UCSD-AML1 (cell line): ENCODE results near the gene CA9.

Source experiments
- DNase-seq: peaks from one replicate; lab custom pipeline; 2025; ENCODE audit not compliant: unreplicated experiment; lab: John Stamatoyannopoulos, UW

The CA9 gene

DNA sequence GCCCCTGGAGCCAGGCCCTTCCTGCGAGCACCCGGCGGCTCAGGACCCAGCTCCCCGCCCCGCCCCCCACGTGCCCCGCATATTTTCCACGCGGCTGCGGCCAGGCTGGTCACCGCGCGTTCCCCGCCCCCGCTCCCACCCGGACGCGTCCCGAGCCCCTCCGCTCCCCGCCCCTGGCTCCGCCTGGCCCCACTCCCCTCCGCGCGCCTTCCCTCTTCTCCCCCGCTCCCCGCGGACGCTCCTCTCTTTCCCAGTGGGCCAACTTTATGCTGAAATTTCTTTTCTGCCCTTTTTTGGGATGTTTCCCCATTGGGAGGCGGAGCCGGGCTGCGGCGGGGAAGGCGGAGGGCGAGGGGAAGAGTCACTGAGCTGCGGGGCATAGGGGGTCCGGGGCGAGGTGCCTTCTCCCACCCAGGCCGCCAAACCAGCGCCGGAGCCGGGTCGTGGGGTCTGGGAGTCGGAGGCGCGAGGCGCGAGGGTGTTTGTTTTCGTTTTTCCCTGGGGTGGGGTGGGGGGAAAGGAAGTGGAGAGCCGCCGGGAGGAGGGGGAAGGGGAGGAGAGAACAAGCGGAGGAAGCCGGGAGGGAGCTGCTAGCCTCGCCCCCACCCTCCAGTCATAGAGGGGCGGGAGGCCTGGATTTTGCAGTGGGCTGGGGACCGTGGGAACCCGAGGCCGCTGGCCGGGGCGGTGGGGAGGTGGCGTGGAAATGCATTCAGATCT is 17.0 kb downstream of the CA9 start:
- peak; percentile 64 for DNase-seq

DNA sequence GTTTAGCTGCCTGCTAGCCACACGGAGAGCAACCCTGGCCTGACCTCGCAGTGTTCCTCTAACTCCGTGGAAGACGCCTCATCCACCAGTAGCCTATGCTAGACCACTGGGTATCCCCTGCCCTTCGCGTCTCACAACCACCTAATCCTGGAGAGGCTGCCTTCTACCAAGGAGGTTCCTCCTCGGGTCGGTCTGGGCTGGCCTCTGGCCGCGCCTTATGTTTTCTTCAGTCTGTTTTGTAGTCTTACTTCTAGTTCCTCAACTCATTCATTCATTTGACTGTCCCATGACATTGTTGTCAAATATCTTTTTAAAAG is 17.6 kb downstream of the CA9 start:
- no peak for DNase-seq

DNA sequence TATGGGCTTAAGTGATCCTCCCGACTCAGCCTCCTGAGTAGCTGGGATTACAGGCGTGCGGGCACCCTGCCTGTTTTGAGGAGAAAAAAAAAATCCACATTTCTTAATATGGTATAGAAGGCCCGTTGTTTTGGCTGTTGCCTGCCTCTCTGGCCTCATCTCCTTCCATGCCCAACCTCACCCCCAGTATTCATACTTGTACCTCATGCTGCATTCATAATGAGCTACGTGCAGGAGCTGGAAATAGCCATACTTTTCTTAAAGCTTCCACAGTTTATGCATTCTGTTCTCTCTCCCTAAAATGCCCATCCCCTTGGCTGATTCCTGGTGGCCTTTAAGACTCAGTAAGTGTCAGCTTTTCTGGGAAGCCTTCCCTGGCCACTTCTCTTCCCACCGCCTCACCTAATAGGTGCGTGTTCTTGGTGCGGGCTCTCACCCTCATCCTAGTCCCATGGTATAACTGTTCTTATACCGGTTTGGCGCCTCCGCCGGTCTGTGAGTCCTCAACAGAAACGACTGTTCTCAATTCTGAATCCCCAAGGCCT is 18.1 kb downstream of the CA9 start:
- no peak for DNase-seq

DNA sequence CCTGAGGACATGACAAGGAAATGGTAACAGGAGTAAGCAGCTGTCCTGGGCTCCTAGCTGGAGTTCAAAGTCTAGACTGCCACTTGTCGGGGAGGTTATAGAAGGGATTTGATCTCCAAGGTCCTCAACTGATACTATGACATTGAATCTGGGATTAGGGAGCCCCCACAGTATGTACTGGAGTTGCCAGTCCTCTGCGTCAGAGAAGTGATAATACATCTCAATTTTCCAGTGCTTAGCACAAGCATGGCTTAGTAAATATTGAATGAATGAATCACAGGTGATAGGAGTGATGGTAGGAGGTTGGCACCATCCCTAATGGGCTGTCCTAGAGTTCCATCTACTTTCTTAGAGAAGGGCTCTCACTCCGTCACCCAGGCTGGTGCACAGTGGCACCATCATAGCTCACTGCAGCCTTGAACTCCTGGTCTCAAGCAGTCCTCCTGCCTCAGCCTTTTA is 22.2 kb downstream of the CA9 start:
- DNase-seq, result no peak

DNA sequence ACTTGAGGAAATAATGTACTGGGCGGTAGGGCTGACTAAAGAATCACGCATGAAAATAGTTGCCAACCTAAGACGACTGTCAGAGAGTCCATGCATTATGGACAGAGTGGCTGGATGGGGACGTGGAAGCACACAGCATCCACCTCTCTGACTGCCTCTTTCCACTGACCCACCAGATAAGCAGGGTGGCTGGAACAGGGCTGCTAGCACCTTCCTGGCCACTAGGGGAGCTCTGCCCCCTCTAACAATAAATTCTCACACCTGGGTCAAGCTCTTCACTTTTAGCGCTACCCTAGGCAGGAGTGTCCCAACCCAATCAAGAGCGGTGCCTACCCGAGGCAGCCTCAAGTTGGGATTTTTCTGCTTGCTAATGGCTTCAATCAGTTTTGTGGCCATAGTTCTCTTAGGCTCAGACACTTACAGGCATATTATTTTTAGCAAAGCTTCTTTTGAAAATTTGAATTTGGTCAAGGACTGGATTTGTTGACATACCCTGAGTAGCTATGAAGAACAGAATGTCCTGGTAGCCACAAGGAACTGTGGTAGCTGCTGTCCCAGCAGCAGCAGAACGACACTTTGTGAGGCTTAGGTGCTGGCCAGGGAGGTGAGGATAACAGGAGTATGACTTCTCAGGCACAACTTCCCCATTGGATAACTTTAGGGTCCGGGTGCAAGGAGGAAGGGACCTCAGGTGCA is 22.9 kb downstream of the CA9 start:
- DNase-seq, result peak; percentile 52

DNA sequence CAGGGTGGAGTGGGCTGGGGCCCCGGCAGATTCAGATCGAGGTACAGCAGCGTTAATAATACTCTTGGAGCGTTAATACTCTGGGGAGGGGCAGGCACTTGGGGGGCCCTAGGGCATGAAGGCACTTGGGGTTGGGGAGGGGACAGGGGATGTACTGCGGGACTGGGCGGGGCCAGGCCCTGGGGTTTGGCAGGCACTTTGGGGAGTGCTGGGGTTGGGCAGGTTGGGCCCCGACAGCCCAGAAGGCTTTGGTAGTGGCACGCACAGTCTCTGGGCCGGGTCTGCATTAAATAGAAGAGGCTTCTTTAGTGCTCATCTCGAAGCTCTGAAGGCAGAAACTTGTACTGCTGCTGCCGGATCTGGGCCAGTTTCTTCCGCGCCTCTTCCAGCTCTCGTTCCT is 23.8 kb downstream of the CA9 start:
- no peak for DNase-seq

DNA sequence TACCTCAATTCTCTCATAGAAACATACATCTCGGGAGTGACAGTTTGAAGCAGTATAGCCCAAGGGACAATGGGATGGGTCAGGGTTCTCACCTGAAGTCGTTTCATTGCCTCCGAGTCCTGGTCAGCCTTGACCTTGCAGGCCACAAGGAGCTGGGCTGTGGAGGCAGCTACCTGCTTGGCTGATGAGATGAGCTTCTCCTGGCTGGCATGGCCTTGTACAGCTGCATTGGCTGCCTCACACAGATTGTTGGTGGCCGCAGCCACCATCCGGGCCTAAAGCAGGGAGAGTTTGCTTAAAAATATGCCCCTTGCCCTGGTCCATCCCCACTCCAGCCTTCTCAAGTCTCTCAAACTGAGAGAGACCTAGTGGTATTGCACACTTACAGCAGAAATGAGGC is 24.5 kb downstream of the CA9 start:
- DNase-seq, result no peak

DNA sequence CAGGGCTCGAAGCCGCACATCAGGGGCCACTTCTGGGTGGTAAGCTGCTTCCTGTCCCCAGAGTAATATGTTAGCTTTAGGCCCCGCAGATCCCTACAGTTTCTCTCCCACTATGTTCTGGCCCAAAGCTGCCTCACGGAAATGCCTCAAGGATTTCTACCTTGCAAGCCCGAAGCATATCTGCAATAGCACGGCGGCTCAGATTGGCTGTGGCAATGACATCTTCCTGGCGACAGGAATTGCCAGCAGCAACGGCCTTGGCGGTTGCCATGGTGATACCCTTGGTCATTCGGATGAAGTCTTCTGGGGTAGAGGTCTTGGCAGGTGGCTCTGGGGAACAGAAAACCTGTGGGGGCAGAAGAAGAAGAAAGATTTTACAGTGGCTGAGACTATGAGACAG is 26.3 kb downstream of the CA9 start:
- no peak for DNase-seq

DNA sequence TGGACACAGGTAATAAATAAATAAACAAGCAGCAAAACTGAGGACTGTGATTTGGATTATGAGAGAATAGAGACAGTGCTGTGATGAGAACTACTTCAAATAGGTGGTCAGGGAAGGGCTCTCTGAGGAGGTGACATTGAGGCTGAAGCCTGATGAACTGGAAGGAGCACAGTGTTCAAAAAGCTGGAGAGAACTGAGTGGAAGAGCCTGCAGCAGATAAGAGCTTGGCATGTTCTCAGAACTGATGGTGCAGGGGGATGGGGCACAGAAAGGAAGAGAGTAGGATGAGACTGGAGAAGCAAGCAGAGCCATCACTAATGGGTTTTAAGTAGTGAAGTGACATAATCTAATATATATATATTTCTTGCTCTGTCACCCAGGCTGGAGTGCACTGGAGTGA is 27.2 kb downstream of the CA9 start:
- DNase-seq, result no peak

DNA sequence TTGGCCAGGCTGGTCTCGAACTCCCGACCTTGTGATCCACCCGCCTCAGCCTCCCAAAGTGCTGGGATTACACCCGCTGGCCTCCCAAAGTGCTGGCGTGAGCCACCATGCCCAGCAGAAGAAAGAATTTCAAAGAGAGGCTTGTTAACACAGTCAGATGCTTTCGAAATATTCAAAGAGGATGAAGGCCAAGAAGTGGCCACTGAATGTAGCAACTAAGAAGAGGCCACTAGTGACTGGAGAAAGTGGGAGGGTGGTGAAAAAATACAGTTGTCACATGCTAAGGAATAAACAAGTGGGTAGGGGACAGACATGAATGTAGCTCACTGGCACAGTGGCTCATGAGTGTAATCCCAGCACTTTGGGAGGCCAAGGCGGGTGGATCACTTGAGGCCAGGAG is 29.0 kb downstream of the CA9 start:
- DNase-seq, result no peak

DNA sequence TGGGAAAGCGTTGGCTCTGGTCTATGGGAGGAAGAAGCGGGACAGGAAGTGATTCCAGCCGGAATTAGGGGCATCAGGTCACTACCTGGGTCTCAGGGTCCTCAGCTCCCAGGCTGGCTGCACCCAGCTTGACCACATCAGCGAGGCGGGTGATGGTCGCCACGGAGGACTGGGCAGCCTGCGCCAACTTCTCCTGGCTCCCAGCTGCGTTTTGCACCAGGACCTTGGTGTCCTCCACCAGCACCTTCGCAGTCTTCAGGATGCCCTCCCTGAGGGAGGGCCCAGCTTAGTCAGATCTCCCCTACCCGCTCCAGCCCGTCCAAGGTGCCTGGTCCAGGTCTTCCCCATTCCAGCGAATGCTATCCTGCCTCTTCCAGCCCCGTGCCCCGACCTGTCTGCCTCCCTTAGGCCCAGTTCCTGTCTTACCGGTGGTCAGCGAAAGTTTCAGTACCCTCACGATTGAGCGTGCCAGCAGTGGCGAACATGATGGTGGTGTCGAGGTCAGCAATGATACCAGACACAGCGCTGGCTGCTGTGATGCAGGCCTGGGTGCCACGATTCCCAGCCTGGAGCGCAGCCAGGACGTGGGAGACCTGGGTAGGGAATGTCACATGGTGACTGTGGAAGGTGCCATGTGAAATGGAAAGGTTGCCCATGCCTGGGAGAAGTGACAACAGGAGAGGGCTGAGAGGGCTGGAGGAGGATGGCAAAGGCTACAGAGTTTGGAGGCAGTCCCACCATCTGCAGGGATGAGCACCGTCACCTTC is 30.4 kb downstream of the CA9 start:
- DNase-seq, result no peak

DNA sequence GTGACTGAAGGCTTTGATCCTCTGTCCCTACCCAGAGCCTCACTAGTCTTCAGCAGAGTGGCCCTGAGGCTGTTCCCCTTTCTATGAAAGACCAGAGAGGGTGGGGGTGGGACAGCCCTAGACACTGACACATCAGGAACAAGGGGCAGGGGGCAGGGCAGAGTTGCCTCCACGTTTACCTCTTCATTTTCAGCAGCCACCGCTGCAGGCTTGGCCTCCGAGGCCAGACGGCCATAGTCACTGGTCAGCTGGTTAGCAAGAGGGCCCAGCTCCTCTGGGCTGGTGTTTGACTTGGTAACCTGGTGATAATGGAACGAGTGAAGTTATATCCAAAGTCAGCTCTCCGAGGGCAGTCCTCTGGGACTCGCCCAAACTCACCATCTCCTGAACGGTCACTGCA is 31.6 kb downstream of the CA9 start:
- DNase-seq, result no peak

DNA sequence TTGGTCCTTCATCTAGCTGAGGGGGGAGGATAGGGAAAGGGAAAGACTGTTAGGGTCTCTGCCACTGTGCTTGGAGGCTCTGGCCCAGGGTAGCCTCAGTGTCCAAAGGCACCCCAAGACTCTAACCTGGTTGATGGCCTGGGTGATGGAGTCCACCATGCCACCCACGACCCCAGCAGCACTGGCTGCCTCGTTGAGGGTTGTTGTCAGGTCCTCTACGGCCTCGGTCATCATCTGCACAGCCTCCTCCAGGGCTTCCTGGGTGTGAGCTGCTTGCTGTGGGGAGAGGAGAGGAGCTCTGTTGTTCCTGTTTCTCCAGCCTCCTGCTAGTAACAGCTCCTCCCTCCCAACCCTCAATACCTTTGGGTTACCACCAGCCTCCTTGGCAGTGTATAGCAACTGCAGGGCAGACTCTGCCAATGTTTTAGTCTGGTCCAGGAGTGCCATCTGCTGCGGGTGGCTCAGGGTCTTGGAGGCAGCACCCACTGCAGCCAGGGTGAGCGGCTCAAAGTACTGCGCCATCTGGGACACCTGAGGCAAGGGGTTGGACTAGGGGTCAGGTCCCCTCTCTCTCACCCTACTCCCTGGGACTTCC is 32.2 kb downstream of the CA9 start:
- DNase-seq, result no peak

DNA sequence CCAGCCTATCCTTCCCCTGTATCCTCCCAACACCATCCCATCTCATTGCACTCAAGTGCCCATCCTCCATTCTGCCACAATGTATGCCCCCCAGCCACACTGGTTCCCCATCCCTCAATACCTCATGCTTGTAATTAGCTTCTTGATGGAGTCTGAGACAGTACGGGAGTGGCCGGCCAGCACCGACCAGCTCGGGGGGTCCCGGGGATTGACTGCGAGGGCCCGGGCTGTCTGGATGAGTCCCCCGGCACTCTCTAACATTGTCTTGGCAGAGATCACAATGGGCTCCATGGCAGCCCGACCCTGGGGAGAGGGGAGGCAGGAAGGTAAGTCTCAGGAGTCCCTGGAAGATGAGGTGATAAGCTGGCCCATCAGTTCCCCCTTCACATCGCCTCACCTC is 33.2 kb downstream of the CA9 start:
- no peak for DNase-seq

DNA sequence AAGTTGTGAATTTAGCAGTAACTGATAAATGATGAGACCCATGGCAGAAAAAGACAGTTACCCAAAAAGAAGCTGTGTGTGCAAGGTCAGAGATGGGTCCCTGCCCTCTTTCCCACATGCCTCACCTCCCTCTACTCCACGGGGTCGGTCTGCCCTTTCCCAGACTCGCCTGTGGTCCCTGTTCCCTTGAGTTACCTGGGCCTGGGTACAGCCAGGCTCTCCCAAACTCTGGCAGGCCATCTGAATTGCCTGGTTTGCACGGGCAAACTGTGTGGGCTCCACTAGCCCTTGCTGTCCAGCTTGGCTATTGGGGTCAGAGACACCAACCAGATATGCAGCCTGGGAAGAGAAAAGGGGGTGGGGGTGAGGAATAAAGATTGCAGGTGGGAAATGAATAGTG is 34.4 kb downstream of the CA9 start:
- DNase-seq, result no peak

DNA sequence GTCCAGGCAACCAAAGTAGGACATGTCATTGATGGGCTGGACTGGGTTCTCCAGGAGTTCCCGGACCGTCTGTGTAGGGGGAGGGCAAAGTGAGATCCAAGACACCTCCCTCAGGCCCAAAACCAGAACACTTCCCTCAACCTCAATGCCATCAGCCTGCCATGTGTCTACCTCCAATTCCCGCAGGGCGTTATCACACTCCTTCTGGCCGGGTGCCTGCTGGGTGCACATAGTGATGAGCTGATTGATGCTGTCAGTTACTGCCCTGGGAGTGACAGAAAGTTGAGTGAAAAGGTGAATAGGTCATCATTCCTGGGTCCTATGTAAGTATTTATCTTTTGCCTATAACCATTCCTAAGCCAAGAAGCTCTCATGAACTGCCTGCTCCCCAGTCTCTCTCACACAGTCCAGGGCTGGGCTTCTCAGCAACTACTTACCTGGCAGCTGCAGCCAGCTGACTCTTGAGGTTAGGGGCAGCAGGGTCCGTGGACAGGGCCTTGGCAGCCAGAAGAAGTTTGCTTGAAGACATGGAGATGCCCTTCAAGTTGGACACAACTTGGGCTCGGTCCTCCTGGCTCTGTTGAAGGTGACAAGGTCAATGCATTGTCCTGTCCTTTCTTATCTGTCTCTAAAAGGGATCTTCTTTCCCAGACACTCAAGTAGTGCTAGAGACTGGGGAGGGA is 37.2 kb downstream of the CA9 start:
- DNase-seq, result no peak

DNA sequence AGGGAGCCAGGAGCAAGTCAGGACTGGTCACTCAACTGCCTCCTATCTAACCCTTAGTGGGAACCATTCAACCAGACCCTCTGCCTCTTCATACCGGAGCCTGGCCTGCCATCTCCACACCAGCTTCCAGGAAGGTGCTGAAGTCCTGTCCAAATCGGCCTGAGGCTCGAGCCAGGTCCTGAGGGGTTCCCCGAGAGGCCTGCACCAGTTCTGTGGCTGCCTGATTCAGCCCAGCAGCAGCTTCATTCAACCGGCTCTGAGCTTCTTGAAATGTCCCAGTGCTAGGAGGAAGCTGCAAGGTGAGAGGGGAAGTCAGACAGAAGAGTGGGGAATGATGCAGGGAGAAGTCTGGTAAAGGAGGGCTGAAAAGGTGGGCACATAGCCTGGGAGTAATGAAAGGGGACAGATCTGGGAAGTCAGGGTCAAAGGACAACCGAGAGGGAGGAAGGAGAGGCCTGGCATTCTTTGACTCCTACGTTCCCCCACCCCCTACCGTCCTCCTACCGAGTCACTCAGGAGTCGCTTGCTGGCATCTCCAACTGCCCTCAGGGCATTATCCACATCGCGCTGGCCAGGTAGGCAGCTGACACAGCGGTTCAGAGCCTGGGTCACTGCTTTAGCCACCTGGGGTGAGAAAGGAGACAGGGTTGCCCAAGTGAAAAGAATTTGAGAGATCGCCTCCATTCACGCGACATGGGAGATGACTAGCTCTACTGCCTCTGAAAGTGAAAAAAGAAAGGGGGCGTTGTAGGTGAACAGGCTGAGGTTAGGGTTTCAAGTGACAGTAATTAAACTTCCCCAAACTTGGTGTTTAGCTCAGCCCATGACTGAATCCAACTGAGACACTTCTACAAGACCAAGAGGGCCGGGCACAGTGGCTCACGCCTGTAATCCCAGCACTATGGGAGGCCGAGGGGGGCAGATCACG is 38.0 kb downstream of the CA9 start:
- DNase-seq, result no peak

DNA sequence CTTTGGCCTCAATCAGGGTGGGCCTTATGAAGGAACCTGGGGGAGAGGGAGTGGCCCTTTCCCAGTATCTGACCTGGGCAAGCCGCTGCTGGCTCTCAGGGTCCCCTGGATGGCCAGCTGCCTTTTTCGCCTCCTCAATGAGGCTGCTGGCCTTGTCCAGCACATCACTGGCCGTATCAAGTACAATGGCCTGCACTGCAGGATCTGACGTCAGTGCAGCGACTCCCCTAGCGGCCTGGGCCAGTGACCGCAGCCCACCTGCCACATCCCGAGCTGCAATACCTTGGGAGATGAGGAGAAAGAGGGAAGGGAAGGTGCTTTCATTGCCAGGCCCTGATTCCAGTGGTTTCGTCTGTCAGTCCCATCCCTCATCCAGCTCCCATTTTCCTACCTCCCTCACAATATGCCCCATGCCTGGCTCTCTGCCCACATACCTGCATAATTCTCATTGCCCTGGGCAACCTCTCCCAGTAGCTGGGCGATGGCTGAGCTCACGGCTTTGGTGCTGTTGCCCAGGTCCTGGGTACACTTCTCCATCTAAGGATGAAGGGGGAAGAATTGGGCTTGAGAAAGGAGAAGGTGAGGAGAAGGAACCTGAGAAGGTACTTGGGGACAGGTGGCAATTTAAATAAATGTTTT is 39.2 kb downstream of the CA9 start:
- no peak for DNase-seq

DNA sequence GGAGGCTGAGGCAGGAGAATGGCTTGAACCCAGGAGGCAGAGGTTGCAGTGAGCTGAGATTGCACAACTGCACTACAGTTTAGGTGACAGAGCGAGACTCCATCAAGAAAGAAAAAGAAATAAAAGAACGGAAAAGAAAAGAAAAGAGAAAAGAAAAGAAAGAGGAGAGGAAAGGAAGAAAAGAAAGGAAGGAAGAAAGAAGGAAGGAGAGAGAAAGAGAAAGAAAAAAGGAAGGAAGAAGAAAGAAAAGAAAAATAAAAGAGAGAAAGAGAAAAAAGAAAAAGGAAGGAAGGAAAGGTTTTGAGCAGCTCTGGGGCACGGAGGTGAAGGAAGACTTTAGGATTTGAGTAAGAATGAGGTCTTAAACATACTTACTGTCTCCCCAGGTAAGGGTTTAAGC is 39.9 kb downstream of the CA9 start:
- DNase-seq, result no peak
